GM18870 (cell line): ENCODE measurements around the gene ERBB2.

ENCODE experiments used
- ATAC-seq: cut with Tn5 transposase; IDR thresholded peaks from one replicate; pipeline ENCODE4 v1.9.1; 2021; ENCODE audit warnings: moderate library complexity; ENCODE audit not compliant: unreplicated experiment

The ERBB2 gene

GRCh38 chr17:39665642-39666224 lies 34.1 kb upstream of the ERBB2 start:
- no peak for ATAC-seq

DNA sequence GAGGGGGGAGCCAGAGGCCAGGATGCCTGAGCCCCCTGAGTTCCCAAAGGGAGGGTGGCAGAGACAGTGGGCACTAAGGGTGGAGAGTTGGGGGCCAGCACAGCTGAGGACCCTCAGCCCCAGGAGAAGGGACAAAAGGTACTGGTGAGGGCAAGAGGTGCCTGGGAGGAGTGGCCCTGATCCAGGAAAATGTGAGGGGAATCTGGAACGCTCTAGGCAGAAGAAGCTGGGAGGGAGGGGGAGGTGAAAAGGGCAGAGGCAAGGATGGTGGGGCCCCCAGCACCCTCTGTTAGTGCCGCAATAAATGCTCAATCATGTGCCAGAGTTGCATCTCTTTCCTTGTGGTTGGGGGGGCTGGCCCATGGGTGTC lies 33.6 kb upstream of the ERBB2 start:
- no peak for ATAC-seq

DNA sequence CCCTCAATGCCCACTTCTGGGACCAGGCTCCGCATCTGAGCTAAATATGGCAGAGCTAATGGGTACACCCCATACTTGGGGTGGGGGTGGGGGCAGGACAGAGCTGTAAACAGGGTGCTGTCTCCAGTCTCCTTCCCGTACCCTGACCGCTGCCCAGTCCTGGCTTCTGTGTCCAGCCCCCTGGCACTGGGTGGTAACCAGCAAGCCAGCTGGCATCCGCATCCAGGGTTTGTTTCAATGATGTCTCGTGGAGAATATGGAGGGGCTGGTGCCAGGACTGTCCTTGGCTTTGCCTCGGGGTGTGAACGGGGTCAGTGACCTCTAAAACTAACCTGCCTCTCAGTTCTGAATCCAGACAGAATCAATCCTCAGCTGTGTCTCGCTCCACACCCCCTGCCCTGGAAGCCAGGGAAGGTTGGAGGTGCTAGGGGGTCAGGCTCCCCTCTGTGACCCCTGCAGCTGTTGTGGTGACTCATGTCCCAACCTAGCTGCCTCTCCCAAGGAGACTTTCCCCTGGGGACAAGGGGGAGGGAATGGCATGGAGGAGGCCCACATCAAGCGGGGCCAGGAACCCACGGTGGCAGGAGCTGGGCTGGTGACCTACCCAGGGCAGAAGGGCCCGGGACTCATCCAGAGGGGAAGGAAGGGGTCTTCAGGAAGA lies 33.1 kb upstream of the ERBB2 start:
- ATAC-seq = no peak

DNA sequence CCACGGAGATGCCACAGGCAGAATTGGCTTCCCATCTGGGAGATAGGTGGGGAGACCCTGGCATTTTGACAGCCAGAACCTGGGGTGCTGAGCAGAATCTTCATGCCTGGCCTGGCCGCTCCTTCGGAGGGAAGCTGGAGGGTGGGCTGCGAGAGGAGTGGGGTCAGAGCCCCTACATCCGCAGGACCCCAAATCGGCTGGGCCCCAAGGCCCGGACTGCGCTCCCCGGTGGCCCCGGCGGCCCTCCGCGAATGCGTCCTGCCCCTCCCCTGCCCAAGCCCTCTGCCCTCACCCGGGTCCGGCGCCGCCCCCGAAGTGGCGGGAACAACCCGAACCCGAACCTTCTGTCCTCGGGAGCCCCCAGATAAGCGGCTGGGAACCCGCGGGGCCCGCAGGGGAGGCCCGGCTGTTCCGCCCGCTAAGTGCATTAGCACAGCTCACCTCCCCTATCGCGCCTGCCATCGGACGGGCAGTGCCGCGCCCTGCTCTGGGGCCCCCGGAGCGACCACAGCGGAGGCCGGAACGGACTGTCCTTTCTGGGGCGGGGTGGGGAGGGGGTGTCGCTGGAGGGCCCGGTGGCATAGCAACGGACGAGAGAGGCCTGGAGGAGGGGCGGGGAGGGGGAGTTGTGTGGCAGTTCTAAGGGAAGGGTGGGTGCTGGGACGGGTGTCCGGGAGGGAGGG lies 32.5 kb upstream of the ERBB2 start:
- no peak for ATAC-seq

DNA sequence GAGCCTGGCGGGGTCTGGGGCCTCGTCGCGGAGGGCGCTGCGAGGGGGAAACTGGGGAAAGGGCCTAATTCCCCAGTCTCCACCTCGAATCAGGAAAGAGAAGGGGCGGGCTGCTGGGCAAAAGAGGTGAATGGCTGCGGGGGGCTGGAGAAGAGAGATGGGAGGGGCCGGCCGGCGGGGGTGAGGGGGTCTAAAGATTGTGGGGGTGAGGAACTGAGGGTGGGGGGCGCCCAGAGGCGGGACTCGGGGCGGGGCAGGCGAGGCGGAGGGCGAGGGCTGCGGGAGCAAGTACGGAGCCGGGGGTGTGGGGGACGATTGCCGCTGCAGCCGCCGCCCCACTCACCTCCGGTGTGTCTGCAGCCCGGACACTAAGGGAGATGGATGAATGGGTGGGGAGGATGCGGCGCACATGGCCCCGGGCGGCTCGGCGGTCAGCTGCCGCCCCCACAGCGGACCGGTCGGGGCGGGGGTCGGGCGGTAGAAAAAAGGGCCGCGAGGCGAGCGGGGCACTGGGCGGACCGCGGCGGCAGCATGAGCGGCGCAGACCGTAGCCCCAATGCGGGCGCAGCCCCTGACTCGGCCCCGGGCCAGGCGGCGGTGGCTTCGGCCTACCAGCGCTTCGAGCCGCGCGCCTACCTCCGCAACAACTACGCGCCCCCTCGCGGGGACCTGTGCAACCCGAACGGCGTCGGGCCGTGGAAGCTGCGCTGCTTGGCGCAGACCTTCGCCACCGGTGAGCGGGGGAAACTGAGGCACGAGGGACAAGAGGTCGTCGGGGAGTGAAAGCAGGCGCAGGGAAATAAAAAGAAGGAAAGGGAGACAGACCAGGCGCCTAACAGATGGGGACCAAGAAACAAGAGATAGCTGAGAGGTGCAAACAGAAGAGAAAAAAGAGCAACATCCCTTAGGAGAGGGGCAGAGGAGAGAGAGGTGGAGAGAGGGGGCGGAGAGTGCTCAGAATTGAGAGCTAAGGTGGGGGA lies 31.6 kb upstream of the ERBB2 start, which contains the start of gene PNMT:
Gene PNMT (plus strand): TSS at position 509 of the 980 bp plus-strand sequence. CDS start 23 bp downstream, at position 532.
- ATAC-seq = no peak

DNA sequence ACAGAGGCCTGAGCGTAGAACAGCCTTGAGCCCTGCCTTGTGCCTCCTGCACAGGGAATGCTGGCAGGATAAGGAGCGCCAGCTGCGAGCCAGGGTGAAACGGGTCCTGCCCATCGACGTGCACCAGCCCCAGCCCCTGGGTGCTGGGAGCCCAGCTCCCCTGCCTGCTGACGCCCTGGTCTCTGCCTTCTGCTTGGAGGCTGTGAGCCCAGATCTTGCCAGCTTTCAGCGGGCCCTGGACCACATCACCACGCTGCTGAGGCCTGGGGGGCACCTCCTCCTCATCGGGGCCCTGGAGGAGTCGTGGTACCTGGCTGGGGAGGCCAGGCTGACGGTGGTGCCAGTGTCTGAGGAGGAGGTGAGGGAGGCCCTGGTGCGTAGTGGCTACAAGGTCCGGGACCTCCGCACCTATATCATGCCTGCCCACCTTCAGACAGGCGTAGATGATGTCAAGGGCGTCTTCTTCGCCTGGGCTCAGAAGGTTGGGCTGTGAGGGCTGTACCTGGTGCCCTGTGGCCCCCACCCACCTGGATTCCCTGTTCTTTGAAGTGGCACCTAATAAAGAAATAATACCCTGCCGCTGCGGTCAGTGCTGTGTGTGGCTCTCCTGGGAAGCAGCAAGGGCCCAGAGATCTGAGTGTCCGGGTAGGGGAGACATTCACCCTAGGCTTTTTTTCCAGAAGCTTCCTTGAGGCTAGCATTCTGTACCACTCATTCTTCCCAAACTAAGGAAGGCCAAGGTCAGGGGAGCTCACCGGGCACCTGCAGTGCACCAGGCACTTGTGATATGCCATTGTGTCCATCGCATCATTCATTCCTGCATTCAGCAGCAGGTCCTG lies 29.7 kb upstream of the ERBB2 start:
- ATAC-seq = no peak

DNA sequence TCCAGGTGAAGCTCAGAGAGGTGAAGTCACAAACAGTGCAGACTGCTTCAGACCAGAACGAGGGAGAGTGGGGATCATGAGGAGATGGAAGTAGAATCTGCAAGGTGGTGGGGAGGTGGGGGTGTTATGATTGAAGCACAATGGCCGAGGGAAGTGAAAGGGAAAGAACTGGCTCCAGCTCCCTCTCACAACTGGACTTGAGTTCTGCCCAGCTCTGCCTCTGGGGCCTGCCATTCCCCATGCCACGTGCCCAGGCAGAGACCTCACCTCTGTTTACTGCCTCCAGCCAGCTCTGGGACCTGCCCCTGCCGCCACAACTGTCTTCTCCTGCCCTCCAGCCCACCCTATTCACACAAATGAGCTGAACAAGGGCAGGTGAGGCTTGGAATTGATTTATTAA lies 29.1 kb upstream of the ERBB2 start:
- ATAC-seq = no peak

DNA sequence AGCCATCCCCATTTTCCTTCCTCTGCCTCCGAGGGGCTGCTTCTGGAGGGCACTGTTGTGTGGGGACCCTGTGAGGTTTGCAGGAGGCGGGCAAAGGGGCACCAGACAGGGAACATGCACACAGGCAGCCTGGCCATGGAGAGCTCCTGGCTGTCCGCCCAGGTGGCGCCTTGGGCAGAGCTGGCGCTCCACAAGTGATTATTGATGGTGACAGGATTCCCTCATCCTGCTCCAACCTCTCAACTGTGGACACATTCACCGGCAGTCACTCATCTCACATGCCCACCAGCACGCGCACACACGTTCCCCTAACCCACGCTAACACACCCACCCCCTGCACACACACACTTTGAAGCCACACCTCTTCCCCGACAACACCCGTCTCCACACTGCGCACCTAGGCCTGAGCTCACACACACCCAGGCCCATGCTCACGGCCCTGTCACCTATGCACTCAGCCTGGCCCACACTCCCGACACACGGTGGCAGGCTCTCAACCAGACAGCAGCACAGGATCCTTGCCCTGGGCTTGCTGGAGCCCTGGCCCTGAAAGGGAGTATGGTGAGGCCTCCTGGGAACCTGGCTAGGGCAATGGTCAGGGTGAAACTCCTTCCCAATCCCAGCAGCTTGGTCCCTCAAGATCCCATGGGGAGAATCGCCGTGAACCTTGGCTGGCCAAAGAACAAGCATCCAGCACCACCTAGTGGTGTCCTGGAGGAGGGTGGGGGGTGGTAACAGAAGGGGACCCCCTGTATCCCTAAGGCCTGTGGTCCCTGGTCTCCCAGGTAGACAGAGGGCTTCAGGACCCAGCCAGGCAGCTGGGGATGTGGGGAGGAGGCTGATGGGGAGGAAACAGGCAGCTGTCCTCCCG lies 28.0 kb upstream of the ERBB2 start:
- ATAC-seq = no peak

DNA sequence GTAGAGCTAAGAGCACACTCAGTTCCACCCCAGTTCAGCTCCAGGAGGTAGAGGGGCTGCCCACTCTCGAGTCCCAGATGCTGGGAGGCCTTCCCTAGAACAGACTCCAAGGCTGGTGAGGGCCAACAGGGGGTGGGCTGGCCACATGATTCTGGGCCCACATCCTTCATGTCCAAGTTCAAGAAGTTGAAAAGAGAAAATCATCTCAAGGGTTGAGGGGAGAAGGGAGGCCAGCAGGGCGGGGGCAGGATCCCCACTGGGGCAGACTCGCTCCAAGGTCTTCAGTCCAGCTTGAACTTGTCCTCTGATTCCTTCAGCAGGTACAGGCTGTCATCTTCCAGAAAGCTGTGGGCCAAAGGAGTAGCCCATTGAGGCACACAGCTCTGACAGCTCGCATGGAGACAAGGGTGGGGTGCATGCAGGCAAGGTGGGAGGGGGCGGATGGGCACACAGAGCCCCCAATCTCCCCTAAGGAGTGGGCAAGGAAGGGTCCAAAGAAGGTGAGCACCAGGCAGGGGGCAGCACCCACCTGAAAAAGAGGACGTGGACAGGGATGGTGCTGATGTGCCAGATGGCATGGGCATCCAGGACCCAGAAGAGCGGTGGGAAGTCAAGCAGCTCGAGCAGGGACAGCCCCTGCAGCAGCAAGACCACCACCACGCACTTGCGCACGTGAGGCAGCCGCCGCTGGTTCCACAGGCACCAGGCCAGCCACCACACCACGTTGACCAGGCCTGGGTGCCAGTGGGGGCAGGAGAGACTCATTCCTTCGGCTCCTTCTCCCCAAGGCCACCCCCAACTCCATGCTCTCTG lies 27.1 kb upstream of the ERBB2 start:
- ATAC-seq = no peak

GRCh38 chr17:39673335-39674081 lies 26.4 kb upstream of the ERBB2 start:
- no peak for ATAC-seq

DNA sequence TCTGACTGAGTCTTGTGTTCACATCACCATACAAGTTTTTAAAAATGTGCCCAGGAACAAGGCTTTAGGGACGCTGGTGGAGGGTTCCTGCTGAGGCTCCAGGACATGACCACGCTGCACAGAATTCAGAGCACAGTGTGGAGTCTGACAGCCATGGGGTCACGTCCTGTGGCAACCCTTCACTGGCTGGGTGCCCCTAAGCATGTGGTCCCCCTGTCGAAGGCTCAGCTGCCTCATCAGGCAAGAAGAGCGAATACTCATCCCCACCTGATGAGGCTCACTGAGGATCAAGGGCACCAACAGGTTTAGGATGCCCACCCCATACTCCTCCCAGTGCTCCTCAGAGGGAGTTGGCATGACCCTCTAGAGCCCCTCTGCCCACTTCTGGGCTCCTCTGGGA lies 25.7 kb upstream of the ERBB2 start:
- no peak for ATAC-seq

GRCh38 chr17:39674702-39675389 lies 25.0 kb upstream of the ERBB2 start:
- ATAC-seq = no peak

- ATAC-seq = no peak
Measured at GRCh38 chr17:39675390-39676082, 24.3 kb upstream of the ERBB2 start.

DNA sequence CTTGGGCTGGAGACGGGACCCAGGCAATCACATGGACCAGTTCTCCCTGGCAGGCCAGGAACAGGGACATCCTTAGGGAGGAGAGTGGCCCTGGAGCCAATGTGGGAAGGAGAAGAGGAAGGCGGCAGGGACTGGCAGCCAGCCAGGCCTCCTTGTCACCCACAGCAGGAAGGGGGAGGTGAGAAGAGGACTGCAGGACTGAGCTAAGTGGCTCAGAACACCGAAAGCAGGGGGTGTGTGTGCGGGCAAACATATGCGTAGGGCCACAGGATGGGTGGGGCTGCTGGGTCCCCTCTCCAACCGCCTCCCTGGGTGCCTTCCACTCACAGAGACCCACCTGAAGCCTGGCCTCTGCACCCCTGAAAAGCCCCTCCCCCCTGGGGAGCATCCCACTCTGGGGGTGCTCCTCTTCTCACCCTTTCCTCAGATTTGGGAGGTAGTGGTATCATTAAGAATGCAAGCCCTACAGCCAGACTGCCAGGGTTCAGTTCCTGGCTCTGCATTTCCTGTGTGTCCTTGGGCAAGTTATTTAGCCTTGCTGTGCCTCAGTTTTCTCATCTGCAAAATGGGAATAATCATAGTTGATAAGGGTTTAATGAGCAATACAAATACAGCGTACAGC lies 23.6 kb upstream of the ERBB2 start:
- no peak for ATAC-seq

- no peak for ATAC-seq
Measured at GRCh38 chr17:39677072-39677471, 22.8 kb upstream of the ERBB2 start.
